ENCODE results near the gene SOAT1. TPM values are rescaled to one million over a fixed set of nuclear protein-coding genes. Genes with fewer than 3 reads are reported as not detected.

SOAT1 gene
- total and polyA plus RNA-seq, 2 of the 4 experiments (the other 2 are of a cell fraction) = 19.5 to 19.8 TPM

GRCh38 chr1:179340918-179341317 lies 47.3 kb downstream of the SOAT1 start:
- Histone ChIP-seq H3K79me1 (ENCODE audit: low read depth in 1 of 2, low read length in 2 of 2) (peaks cover 8% of the 10 kb centered on the region in 2 experiments; a peak in 2 of 4 replicates), H2AFZ (replicated peaks; ENCODE audit: low read length, poor library complexity) (no peak overlapping the region), H2BK20ac (ENCODE audit: low read depth, low read length) (no peak overlapping the region), H3K9me1 (ENCODE audit: insufficient read depth, low read length) (no peaks in the 10 kb centered on the region), H3K9ac (ENCODE audit: low read depth, low read length) (no peak overlapping the region), H3K14ac (replicated peaks; ENCODE audit: low read depth, low read length) (no peak overlapping the region), H2AK9ac (replicated peaks; ENCODE audit: low read depth, low read length, poor library complexity) (no peak overlapping the region), H4K5ac (ENCODE audit: low read depth, low read length) (no peak overlapping the region), H3K56ac (ENCODE audit: extremely low read depth, insufficient read depth, low read length) (no peak overlapping the region), H3K4me2 (ENCODE audit: low read depth, low read length) (no peak overlapping the region), H3K27me3 (ENCODE audit: control insufficient read depth, insufficient read depth, low read length) (no peaks in the 10 kb centered on the region), H3K36me3 (ENCODE audit: control insufficient read depth, insufficient read depth, low read length) (peaks cover 31% of the 10 kb centered on the region), H4K8ac (ENCODE audit: low read depth in 2 of 2, low read length in 2 of 2) (no peak overlapping the region; a peak in 1 of 4 replicates), H3K4ac (ENCODE audit: low read depth, low read length) (no peak overlapping the region), H2BK5ac (ENCODE audit: low read depth, low read length, poor library complexity, severe bottlenecking) (no peak overlapping the region), H4K91ac (ENCODE audit: insufficient read depth, low read depth, low read length) (no peak overlapping the region), H3K4me3 (ENCODE audit: insufficient read depth, low read depth, low read length) (no peak overlapping the region), H4K20me1 (ENCODE audit: insufficient read depth, low read length) (no peaks in the 10 kb centered on the region), H2BK15ac (ENCODE audit: low read depth, low read length) (no peak overlapping the region), H3K27ac (ENCODE audit: insufficient read depth, low read length) (no peak overlapping the region), H2BK120ac (ENCODE audit: low read depth, low read length) (no peak overlapping the region), H3K18ac (ENCODE audit: low read depth, low read length) (no peak overlapping the region), H2AK5ac (ENCODE audit: low read depth, low read length) (no peak overlapping the region), H3K9me3 (ENCODE audit: control insufficient read depth, insufficient read depth, low read length) (no peaks in the 10 kb centered on the region), H3K4me1 (ENCODE audit: control insufficient read depth, insufficient read depth, low read length) (no peaks in the 10 kb centered on the region), H3K23ac (ENCODE audit: low read depth, low read length) (no peak overlapping the region)
- ATAC-seq (ENCODE audit: low read depth) (no peak), DNase-seq (no peak)
- TF ChIP-seq, protein P1, sequence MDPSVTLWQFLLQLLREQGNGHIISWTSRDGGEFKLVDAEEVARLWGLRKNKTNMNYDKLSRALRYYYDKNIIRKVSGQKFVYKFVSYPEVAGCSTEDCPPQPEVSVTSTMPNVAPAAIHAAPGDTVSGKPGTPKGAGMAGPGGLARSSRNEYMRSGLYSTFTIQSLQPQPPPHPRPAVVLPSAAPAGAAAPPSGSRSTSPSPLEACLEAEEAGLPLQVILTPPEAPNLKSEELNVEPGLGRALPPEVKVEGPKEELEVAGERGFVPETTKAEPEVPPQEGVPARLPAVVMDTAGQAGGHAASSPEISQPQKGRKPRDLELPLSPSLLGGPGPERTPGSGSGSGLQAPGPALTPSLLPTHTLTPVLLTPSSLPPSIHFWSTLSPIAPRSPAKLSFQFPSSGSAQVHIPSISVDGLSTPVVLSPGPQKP (IDR thresholded peaks at IDR 0.05; ENCODE audit: borderline replicate concordance, low read depth, low read length) = no peak
- TF ChIP-seq NFE2L2 (IDR thresholded peaks at IDR 0.05; ENCODE audit: low read depth, low read length) = no peak
- TF ChIP-seq MAZ (IDR thresholded peaks at IDR 0.05; ENCODE audit: borderline replicate concordance, low read depth, low read length) = no peak
- TF ChIP-seq CHD1 (IDR thresholded peaks at IDR 0.05; ENCODE audit: low read depth, low read length) = no peak
- no peak for TF ChIP-seq POLR2A (IDR thresholded peaks at IDR 0.05; ENCODE audit: low read depth, low read length)
- no peak for TF ChIP-seq BHLHE40 (IDR thresholded peaks at IDR 0.05; ENCODE audit: low read depth, low read length)
- TF ChIP-seq, protein P2, sequence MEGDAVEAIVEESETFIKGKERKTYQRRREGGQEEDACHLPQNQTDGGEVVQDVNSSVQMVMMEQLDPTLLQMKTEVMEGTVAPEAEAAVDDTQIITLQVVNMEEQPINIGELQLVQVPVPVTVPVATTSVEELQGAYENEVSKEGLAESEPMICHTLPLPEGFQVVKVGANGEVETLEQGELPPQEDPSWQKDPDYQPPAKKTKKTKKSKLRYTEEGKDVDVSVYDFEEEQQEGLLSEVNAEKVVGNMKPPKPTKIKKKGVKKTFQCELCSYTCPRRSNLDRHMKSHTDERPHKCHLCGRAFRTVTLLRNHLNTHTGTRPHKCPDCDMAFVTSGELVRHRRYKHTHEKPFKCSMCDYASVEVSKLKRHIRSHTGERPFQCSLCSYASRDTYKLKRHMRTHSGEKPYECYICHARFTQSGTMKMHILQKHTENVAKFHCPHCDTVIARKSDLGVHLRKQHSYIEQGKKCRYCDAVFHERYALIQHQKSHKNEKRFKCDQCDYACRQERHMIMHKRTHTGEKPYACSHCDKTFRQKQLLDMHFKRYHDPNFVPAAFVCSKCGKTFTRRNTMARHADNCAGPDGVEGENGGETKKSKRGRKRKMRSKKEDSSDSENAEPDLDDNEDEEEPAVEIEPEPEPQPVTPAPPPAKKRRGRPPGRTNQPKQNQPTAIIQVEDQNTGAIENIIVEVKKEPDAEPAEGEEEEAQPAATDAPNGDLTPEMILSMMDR (conservative IDR thresholded peaks at IDR 0.05; ENCODE audit: low read depth, low read length) = no peak
- no peak for TF ChIP-seq FOS (IDR thresholded peaks at IDR 0.05; ENCODE audit: low read depth, low read length)
- no peak for TF ChIP-seq RAD21 (IDR thresholded peaks at IDR 0.05; ENCODE audit: low read length)
- no CpG with 5 or more reads among the region's 5 CpGs for WGBS, 2 experiments (ENCODE audit: extremely low coverage in 2 of 2, insufficient read length in 1 of 2)
- ChIA-PET POLR2A (ENCODE audit: unreplicated experiment) (no interaction called here), CTCF (no interaction called here)
- dilution Hi-C loops (cut with HindIII; ENCODE audit: low sequenced_read_pairs, unreplicated experiment) (no loop called here), in situ Hi-C loops (cut with MboI; ENCODE audit: low sequenced_read_pairs) (no loop called here), intact Hi-C loops (cut with micrococcal nuclease) (no loop called here)
- no TSS peak for BruUV-seq (replicated peaks)
